ENCODE data around the gene TBC1D22A.

Gene TBC1D22A

GRCh38 chr22:47144076-47144765 is 381.8 kb downstream of the TBC1D22A start:
- DNase-seq (ENCODE audit: low spot score): no peak
- TF ChIP-seq CTCF (IDR thresholded peaks at IDR 0.05; ENCODE audit: extremely low read depth, missing control alignments): no peak

GRCh38 chr22:47144791-47145425 is 382.5 kb downstream of the TBC1D22A start:
- no peak for TF ChIP-seq CTCF (IDR thresholded peaks at IDR 0.05; ENCODE audit: extremely low read depth, missing control alignments)
- DNase-seq (ENCODE audit: low spot score): no peak

- DNase-seq (ENCODE audit: low spot score): no peak
- no peak for TF ChIP-seq CTCF (IDR thresholded peaks at IDR 0.05; ENCODE audit: extremely low read depth, missing control alignments)
Measured at GRCh38 chr22:47145883-47146282, 383.4 kb downstream of the TBC1D22A start.

- no peak for TF ChIP-seq CTCF (IDR thresholded peaks at IDR 0.05; ENCODE audit: extremely low read depth, missing control alignments)
- no peak for DNase-seq (ENCODE audit: low spot score)
Measured at GRCh38 chr22:47146391-47146790, 383.9 kb downstream of the TBC1D22A start.

GRCh38 chr22:47146941-47147340 is 384.5 kb downstream of the TBC1D22A start:
- DNase-seq (ENCODE audit: low spot score): no peak
- TF ChIP-seq CTCF (IDR thresholded peaks at IDR 0.05; ENCODE audit: extremely low read depth, missing control alignments): no peak

- no peak for DNase-seq (ENCODE audit: low spot score)
Measured at GRCh38 chr22:47147572-47147971, 385.1 kb downstream of the TBC1D22A start.

More at GRCh38 chr22:47147572-47147971, 385.1 kb downstream of the TBC1D22A start:
- TF ChIP-seq CTCF (IDR thresholded peaks at IDR 0.05; ENCODE audit: extremely low read depth, missing control alignments): no peak
